ENCODE measurements around the gene SECISBP2L. TPM values are rescaled to one million over a fixed set of nuclear protein-coding genes. Genes with fewer than 3 reads are reported as not detected.

The SECISBP2L gene
- total and polyA plus RNA-seq, 2 experiments from 2014 or later: 18.4 to 41.7 TPM

DNA sequence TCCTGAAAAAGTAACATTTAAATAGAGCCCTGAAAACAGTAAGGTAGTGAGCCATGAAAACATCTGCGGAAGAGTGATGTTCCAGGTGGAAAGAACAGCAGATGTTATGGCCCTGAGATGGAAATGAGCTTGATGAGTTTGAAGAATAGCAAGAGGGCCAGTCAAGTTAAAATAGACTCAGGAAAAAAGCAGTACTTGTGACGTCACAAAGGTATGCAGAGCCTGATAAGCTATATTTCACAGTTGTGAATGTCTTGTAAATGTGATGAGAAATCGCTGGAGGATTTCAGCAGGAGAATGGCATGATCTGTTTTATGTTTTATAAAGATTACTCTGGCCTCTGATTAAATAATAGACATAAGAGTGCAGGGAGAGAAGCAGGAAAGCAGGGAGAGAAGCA lies 18.6 kb upstream of the SECISBP2L start:
- H2AFZ ChIP-seq: no peak overlapping the region
- no peak overlapping the region for H3K4me2 ChIP-seq

DNA sequence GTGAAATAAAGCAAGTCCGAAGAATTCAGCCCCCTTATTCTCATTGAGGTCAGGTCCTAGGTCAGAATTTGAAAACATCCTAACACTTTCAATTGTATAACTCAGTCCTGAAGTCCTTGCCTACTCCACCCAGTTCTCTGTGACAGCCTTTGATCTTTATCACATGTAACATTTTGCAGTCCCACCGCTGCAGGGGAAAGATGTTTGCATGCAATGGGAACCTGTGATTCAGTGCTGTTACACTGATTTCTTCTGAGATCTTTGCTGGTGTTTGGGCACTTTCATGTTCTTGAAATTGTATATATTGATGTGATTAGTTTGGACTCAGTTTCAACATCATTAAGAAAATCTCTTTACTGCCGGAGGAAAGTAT lies 18.0 kb upstream of the SECISBP2L start:
- no peaks in the 10 kb centered on the region for H3K9me3 ChIP-seq (ENCODE audit: low read depth)
- WGBS (ENCODE audit: low lambda C conversion rate, missing lambda C conversion rate): 34% methylated on average over 3 of the region's 3 CpGs
- no peak overlapping the region for H3K27ac ChIP-seq
- H3K4me2 ChIP-seq: no peak overlapping the region
- H2AFZ ChIP-seq: no peak overlapping the region
- no peaks in the 10 kb centered on the region for H3K4me1 ChIP-seq (ENCODE audit: insufficient read depth)
- DNase-seq (ENCODE audit: low spot score): no peak
- TF ChIP-seq CTCF (IDR thresholded peaks at IDR 0.05; ENCODE audit: poor library complexity): no peak
- TF ChIP-seq EZH2phosphoT487 (IDR thresholded peaks at IDR 0.05; ENCODE audit: low read depth, severe bottlenecking, unreplicated experiment): no peak
- no peak for TF ChIP-seq EZH2 (IDR thresholded peaks at IDR 0.05; ENCODE audit: borderline replicate concordance)
- no peaks in the 10 kb centered on the region for H3K36me3 ChIP-seq (replicated peaks; ENCODE audit: insufficient read depth, low read depth)
- no peaks in the 10 kb centered on the region for H3K27me3 ChIP-seq
- no peaks in the 10 kb centered on the region for H3K79me2 ChIP-seq
- H3K9me2 ChIP-seq (replicated peaks; ENCODE audit: insufficient read depth): no peaks in the 10 kb centered on the region
- H4K20me1 ChIP-seq (ENCODE audit: insufficient read depth, poor library complexity, severe bottlenecking): no peaks in the 10 kb centered on the region
- no peak overlapping the region for H3K4me3 ChIP-seq

More for the DNA sequence above, 18.6 kb upstream of the SECISBP2L start:
- no peaks in the 10 kb centered on the region for H3K27me3 ChIP-seq
- TF ChIP-seq CTCF (IDR thresholded peaks at IDR 0.05; ENCODE audit: poor library complexity): no peak
- no peak for TF ChIP-seq EZH2phosphoT487 (IDR thresholded peaks at IDR 0.05; ENCODE audit: low read depth, severe bottlenecking, unreplicated experiment)
- no peak overlapping the region for H3K4me3 ChIP-seq
- no peak overlapping the region for H3K27ac ChIP-seq
- no peaks in the 10 kb centered on the region for H3K9me3 ChIP-seq (ENCODE audit: low read depth)
- no peak for DNase-seq (ENCODE audit: low spot score)
- no peaks in the 10 kb centered on the region for H3K4me1 ChIP-seq (ENCODE audit: insufficient read depth)
- H3K79me2 ChIP-seq: no peaks in the 10 kb centered on the region
- H3K9me2 ChIP-seq (replicated peaks; ENCODE audit: insufficient read depth): no peaks in the 10 kb centered on the region
- WGBS (ENCODE audit: low lambda C conversion rate, missing lambda C conversion rate): 53% methylated on average over 3 of the region's 3 CpGs
- no peaks in the 10 kb centered on the region for H3K36me3 ChIP-seq (replicated peaks; ENCODE audit: insufficient read depth, low read depth)
- H4K20me1 ChIP-seq (ENCODE audit: insufficient read depth, poor library complexity, severe bottlenecking): no peaks in the 10 kb centered on the region

DNA sequence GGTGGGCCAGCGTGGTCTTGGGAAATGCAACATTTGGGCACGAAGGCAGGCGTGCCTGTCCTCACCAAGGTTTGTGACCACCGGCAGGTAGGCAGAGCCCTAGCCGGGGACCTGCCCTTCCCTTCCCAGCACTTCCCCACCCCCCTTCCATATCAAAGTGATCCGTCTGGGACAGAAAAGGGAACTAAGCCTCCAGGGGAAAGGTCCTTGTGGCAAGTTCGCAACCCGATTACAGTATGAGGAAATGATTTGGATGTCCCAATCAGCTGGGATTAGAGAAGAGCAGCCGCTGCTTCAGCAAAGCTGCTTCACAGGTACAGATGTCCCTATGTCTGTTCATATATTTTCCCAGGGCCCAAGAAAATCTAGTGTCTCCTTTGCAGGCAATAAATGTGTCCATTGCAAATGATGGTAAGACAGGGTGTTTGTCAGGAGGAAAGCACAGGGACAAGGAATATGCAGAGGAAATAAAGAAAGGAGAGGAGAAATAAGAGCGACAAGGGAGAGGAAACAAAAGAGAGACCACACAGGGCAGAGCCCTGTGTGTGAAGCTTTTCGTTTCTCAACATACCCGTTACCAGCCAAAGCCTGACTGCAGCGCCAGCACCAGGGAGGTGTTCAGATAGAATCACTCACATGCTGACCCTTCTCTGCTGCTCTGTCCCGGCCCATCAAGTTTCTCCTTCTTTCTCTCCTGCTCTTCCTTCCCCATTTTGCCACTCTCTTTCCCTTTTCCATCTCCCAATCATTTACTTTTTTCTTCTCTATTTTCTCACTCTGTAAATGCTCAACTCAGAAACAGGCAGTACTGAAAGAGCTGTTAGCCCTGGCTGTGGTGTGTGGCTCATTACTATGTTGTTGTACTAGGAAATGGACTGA lies 17.4 kb upstream of the SECISBP2L start:
- Histone ChIP-seq H3K4me2 (no peak overlapping the region), H2AFZ (no peak overlapping the region), H3K27me3 (no peaks in the 10 kb centered on the region), H3K9me3 (ENCODE audit: low read depth) (no peaks in the 10 kb centered on the region), H3K9me2 (replicated peaks; ENCODE audit: insufficient read depth) (no peaks in the 10 kb centered on the region), H3K36me3 (replicated peaks; ENCODE audit: insufficient read depth, low read depth) (no peaks in the 10 kb centered on the region), H3K79me2 (no peaks in the 10 kb centered on the region), H3K4me1 (ENCODE audit: insufficient read depth) (no peaks in the 10 kb centered on the region), H3K27ac (no peak overlapping the region), H3K4me3 (no peak overlapping the region), H4K20me1 (ENCODE audit: insufficient read depth, poor library complexity, severe bottlenecking) (no peaks in the 10 kb centered on the region)
- WGBS (ENCODE audit: low lambda C conversion rate, missing lambda C conversion rate): 63% methylated on average over 14 of the region's 14 CpGs
- TF ChIP-seq EZH2 (IDR thresholded peaks at IDR 0.05; ENCODE audit: borderline replicate concordance) (no peak), EZH2phosphoT487 (IDR thresholded peaks at IDR 0.05; ENCODE audit: low read depth, severe bottlenecking, unreplicated experiment) (no peak), CTCF (IDR thresholded peaks at IDR 0.05; ENCODE audit: poor library complexity) (no peak)
- DNase-seq (ENCODE audit: low spot score): no peak

All from hepatocyte (in vitro differentiated cells).